Measurements from ENCODE around the gene RGS10.

Gene RGS10

DNA sequence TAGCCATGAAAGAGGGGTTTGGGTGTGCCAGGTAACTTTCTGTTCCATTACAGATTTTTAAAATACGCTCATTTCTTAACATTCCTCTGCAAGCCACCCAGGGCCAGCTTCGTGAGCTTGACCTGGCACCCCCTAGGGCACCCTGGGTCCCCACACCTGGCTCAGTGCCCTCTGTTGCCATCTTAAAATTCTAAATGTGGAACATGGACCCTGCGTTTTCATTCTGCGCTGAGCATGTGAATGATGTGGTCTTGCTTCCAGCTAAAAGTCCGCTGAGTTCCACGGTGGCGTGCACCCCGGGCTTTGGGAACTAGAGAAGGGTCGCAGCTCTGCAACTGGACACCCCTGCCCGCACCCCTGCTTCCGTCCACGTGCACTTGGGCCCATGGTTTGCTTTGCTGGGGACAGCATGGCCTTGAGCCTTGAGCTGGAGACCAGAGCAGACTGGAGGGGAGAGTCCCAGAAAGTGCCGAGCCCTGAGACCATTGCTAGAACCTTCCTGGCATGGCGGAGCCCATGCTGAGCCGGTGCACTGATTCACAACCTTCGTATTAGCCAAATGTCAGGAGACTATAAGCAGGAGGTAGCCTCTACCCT, 91.1 kb downstream of the RGS10 start:
- TF ChIP-seq, protein P1, sequence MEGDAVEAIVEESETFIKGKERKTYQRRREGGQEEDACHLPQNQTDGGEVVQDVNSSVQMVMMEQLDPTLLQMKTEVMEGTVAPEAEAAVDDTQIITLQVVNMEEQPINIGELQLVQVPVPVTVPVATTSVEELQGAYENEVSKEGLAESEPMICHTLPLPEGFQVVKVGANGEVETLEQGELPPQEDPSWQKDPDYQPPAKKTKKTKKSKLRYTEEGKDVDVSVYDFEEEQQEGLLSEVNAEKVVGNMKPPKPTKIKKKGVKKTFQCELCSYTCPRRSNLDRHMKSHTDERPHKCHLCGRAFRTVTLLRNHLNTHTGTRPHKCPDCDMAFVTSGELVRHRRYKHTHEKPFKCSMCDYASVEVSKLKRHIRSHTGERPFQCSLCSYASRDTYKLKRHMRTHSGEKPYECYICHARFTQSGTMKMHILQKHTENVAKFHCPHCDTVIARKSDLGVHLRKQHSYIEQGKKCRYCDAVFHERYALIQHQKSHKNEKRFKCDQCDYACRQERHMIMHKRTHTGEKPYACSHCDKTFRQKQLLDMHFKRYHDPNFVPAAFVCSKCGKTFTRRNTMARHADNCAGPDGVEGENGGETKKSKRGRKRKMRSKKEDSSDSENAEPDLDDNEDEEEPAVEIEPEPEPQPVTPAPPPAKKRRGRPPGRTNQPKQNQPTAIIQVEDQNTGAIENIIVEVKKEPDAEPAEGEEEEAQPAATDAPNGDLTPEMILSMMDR (IDR thresholded peaks at IDR 0.05; ENCODE audit: low read depth, low read length) = no peak

DNA sequence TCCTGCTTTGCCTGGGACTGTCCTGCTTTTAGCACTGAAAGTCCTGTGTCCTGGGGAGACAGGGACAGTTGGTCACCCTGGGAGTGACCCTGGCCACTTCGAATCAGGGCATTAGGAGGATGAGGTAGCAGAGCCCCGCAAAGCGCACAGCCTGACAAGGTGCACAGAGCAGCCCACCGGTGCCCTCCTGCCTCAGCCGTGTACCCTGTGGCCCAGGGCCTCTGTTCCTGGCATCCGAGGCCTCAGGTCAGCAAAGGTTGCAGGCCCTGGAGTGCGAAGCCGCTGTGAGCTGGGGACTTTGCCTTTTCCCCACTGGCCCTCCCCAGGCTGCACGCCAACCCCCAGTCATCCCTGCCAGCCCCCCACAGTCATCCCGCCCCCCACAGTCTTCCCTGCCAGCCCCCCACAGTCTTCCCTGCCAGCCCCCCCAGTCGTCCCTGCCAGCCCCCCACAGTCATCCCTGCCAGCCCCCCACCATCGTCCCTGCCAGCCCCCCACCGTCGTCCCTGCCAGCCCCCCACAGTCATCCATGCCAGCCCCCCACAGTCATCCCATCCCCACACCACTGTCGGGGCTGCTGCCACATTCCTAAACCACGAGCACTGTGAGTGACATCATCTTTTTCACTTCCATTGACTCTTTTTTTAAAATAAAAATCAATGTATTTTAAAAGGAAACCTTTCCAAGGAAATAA, 91.8 kb downstream of the RGS10 start:
- DNase-seq (ENCODE audit: extremely low read depth, low read depth) = no peak
- TF ChIP-seq, protein P1 (IDR thresholded peaks at IDR 0.05; ENCODE audit: low read depth, low read length) = no peak

More for the DNA sequence above, 91.1 kb downstream of the RGS10 start:
- DNase-seq (ENCODE audit: extremely low read depth, low read depth) = no peak
